Uterus (tissue), 2 donors: ENCODE data around the gene RAB39A.

Experiments used
- POLR2A ChIP-seq, 2 donors: fragments of 450-650 bp; IDR thresholded peaks; one replicate each; pipeline ENCODE4 v1.6.1; 2016; ENCODE audit warnings: antibody characterized with exemption in 2 of 2, mild to moderate bottlenecking in 1 of 2, moderate library complexity in 1 of 2
- TF ChIP-seq, protein P1 (sequence below), 4 experiments: fragments of 200-600 bp in 2 of 4; fragments of 450-650 bp in 2 of 4; sonication (generic) in 2 of 4; IDR thresholded peaks; one replicate each; pipeline ENCODE4 v1.5.1; 2016 to 2019; ENCODE audit warnings: antibody characterized with exemption in 4 of 4, mild to moderate bottlenecking in 2 of 4, moderate library complexity in 1 of 4

- TF ChIP-seq POLR2A (IDR thresholded peaks at IDR 0.05), result no peak
- TF ChIP-seq, protein P1, sequence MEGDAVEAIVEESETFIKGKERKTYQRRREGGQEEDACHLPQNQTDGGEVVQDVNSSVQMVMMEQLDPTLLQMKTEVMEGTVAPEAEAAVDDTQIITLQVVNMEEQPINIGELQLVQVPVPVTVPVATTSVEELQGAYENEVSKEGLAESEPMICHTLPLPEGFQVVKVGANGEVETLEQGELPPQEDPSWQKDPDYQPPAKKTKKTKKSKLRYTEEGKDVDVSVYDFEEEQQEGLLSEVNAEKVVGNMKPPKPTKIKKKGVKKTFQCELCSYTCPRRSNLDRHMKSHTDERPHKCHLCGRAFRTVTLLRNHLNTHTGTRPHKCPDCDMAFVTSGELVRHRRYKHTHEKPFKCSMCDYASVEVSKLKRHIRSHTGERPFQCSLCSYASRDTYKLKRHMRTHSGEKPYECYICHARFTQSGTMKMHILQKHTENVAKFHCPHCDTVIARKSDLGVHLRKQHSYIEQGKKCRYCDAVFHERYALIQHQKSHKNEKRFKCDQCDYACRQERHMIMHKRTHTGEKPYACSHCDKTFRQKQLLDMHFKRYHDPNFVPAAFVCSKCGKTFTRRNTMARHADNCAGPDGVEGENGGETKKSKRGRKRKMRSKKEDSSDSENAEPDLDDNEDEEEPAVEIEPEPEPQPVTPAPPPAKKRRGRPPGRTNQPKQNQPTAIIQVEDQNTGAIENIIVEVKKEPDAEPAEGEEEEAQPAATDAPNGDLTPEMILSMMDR (IDR thresholded peaks at IDR 0.05), result no peak
Observed at GRCh38 chr11:107931206-107931605, 3.0 kb downstream of the RAB39A start.
